Bronchial epithelial cell (primary cell): Measurements from ENCODE around the gene TPP2. TPM values are rescaled to one million over a fixed set of nuclear protein-coding genes. Genes with fewer than 3 reads are reported as not detected.

ENCODE experiments used
- DNase-seq: peaks from one replicate; pipeline ENCODE4 v3.0.0-alpha.2; 2010; ENCODE audit warnings: low read depth
- FAIRE-seq: peaks from 2 replicates; lab custom pipeline; 2011; peaks lifted over from hg19 to GRCh38; lab: Jason Lieb, UNC
- H3K27me3 ChIP-seq: 2 replicates; pipeline ENCODE4 v1.5.1; 2011; ENCODE audit warnings: low read length; ENCODE audit not compliant: control insufficient read depth, insufficient read depth
- H3K36me3 ChIP-seq: 2 replicates; pipeline ENCODE4 v1.5.1; 2011; ENCODE audit warnings: low read length; ENCODE audit not compliant: control insufficient read depth, insufficient read depth
- H3K4me3 ChIP-seq: 2 replicates; pipeline ENCODE4 v1.5.1; 2011; ENCODE audit warnings: mild to moderate bottlenecking, low read depth, low read length, control low read depth
- total RNA-seq: library from RNA; depleted of rRNA; stranded (reverse); fragments of >200 nt; gene quantifications from 2 replicates; pipeline ENCODE4 v1.2.1, GENCODE V29; 2014
- TF ChIP-seq, protein P1 (sequence below): IDR thresholded peaks from 2 replicates; pipeline ENCODE4 v1.5.1; 2011; ENCODE audit warnings: mild to moderate bottlenecking, moderate library complexity, low read length, control low read depth, inconsistent platforms; ENCODE audit not compliant: insufficient read depth, severe bottlenecking

TPP2 gene
- total RNA-seq, 1 donor from 2014 or later: 25.5 TPM

DNA sequence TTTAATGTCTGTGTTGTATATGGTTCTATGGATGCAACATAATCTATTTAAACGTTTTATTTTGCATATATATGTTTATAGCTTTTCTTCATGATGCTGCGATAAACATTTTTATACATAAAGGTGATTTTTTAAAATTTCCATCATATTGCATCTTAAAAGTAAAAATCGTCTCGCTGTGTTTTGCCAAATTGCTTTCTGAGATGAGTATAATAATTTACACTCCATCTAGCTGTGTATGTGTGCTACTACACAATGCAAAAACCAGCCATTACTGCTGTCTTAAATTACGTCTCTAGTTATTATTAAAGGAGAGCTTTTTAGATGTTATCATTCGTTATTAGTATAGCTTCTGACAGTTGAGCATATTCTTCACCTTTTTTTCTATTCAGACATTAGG, 60.8 kb downstream of the TPP2 start:
- peaks cover 1% of the 10 kb centered on the region for H3K36me3 ChIP-seq
- TF ChIP-seq, protein P1, sequence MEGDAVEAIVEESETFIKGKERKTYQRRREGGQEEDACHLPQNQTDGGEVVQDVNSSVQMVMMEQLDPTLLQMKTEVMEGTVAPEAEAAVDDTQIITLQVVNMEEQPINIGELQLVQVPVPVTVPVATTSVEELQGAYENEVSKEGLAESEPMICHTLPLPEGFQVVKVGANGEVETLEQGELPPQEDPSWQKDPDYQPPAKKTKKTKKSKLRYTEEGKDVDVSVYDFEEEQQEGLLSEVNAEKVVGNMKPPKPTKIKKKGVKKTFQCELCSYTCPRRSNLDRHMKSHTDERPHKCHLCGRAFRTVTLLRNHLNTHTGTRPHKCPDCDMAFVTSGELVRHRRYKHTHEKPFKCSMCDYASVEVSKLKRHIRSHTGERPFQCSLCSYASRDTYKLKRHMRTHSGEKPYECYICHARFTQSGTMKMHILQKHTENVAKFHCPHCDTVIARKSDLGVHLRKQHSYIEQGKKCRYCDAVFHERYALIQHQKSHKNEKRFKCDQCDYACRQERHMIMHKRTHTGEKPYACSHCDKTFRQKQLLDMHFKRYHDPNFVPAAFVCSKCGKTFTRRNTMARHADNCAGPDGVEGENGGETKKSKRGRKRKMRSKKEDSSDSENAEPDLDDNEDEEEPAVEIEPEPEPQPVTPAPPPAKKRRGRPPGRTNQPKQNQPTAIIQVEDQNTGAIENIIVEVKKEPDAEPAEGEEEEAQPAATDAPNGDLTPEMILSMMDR: no peak
- no peak overlapping the region for H3K4me3 ChIP-seq

GRCh38 chr13:102658660-102659059, 61.9 kb downstream of the TPP2 start:
- no peak overlapping the region for H3K4me3 ChIP-seq
- DNase-seq (no peak), FAIRE-seq (no peak)
- TF ChIP-seq, protein P1: no peak
- no peaks in the 10 kb centered on the region for H3K27me3 ChIP-seq
- H3K36me3 ChIP-seq: peaks cover 1% of the 10 kb centered on the region

More for the DNA sequence above, 60.8 kb downstream of the TPP2 start:
- no peaks in the 10 kb centered on the region for H3K27me3 ChIP-seq
- FAIRE-seq: no peak
- no peak for DNase-seq

GRCh38 chr13:102659168-102659713, 62.5 kb downstream of the TPP2 start:
- FAIRE-seq: no peak

GRCh38 chr13:102667023-102667422, 70.2 kb downstream of the TPP2 start:
- H3K4me3 ChIP-seq: no peak overlapping the region
- no peak for DNase-seq
- H3K36me3 ChIP-seq: peaks cover 3% of the 10 kb centered on the region
- TF ChIP-seq, protein P1: no peak
- FAIRE-seq: no peak
- no peaks in the 10 kb centered on the region for H3K27me3 ChIP-seq

More at GRCh38 chr13:102659168-102659713, 62.5 kb downstream of the TPP2 start:
- Histone ChIP-seq H3K27me3 (no peaks in the 10 kb centered on the region), H3K36me3 (peaks cover 1% of the 10 kb centered on the region), H3K4me3 (no peak overlapping the region)
- TF ChIP-seq, protein P1: no peak
- no peak for DNase-seq

GRCh38 chr13:102667911-102668310, 71.1 kb downstream of the TPP2 start:
- Histone ChIP-seq H3K36me3 (peaks cover 3% of the 10 kb centered on the region), H3K27me3 (no peaks in the 10 kb centered on the region), H3K4me3 (no peak overlapping the region)
- DNase-seq (no peak), FAIRE-seq (no peak)
- TF ChIP-seq, protein P1: no peak

GRCh38 chr13:102670130-102670529, 73.3 kb downstream of the TPP2 start:
- no peak for DNase-seq
- TF ChIP-seq, protein P1: no peak
- Histone ChIP-seq H3K36me3 (peaks cover 4% of the 10 kb centered on the region), H3K27me3 (no peaks in the 10 kb centered on the region), H3K4me3 (no peak overlapping the region)
- FAIRE-seq: no peak
